ENCODE results near the gene GRM8. TPM values are rescaled to one million over a fixed set of nuclear protein-coding genes. Genes with fewer than 3 reads are reported as not detected.

Gene GRM8
- total RNA-seq, 1 experiment from 2014 or later = not detected

- Histone ChIP-seq H3K9me3 (ENCODE audit: low read length) (no peaks in the 10 kb centered on the region), H3K27me3 (ENCODE audit: low read length) (no peaks in the 10 kb centered on the region), H3K4me3 (ENCODE audit: low read length) (no peak overlapping the region), H3K9me2 (replicated peaks; ENCODE audit: low read length) (no peaks in the 10 kb centered on the region), H3F3A (ENCODE audit: low read length, unreplicated experiment) (no peaks in the 10 kb centered on the region), H2AFZ (ENCODE audit: low read length) (no peak overlapping the region), H3K27ac (ENCODE audit: low read length) (no peak overlapping the region), H3K36me3 (ENCODE audit: low read depth, low read length) (no peaks in the 10 kb centered on the region), H4K20me1 (ENCODE audit: low read length) (no peaks in the 10 kb centered on the region), H3K79me2 (ENCODE audit: low read length) (no peaks in the 10 kb centered on the region), H3K4me1 (ENCODE audit: insufficient read depth, low read length) (no peaks in the 10 kb centered on the region), H3K9ac (ENCODE audit: low read length) (no peak overlapping the region), H3K4me2 (ENCODE audit: low read length) (no peak overlapping the region)
- intact Hi-C loops (cut with micrococcal nuclease) = no loop called here
- BruUV-seq (replicated peaks) = no TSS peak
- DNase-seq = no peak
- ChIA-PET CTCF (no interaction called here), POLR2A (ENCODE audit: unreplicated experiment) (no interaction called here)
- ATAC-seq = no peak
- TF ChIP-seq EZH2phosphoT487 (IDR thresholded peaks at IDR 0.05; ENCODE audit: borderline replicate concordance, low read length) = no peak
- no peak for TF ChIP-seq CTCF (conservative IDR thresholded peaks at IDR 0.05; ENCODE audit: low read depth, low read length)
- TF ChIP-seq EZH2 (IDR thresholded peaks at IDR 0.05; ENCODE audit: low read length, unreplicated experiment) = no peak
These were observed 534.3 kb downstream of the GRM8 start for GRCh38 chr7:126718419-126718818.

- Histone ChIP-seq H3K4me1 (ENCODE audit: insufficient read depth, low read length) (no peaks in the 10 kb centered on the region), H3K4me2 (ENCODE audit: low read length) (no peak overlapping the region), H4K20me1 (ENCODE audit: low read length) (no peaks in the 10 kb centered on the region), H3K9ac (ENCODE audit: low read length) (no peak overlapping the region), H3F3A (ENCODE audit: low read length, unreplicated experiment) (no peaks in the 10 kb centered on the region), H3K4me3 (ENCODE audit: low read length) (no peak overlapping the region), H3K27ac (ENCODE audit: low read length) (no peak overlapping the region), H3K9me2 (replicated peaks; ENCODE audit: low read length) (no peaks in the 10 kb centered on the region), H3K27me3 (ENCODE audit: low read length) (no peaks in the 10 kb centered on the region), H3K9me3 (ENCODE audit: low read length) (0 out of 2 replicates have a peak, but pooled peaks cover 5% of the 10 kb centered on the region), H2AFZ (ENCODE audit: low read length) (no peak overlapping the region), H3K36me3 (ENCODE audit: low read depth, low read length) (no peaks in the 10 kb centered on the region), H3K79me2 (ENCODE audit: low read length) (no peaks in the 10 kb centered on the region)
- ATAC-seq = no peak
- CTCF ChIA-PET = no interaction called here
- TF ChIP-seq EZH2phosphoT487 (IDR thresholded peaks at IDR 0.05; ENCODE audit: borderline replicate concordance, low read length) (no peak), EZH2 (IDR thresholded peaks at IDR 0.05; ENCODE audit: low read length, unreplicated experiment) (no peak), CTCF (conservative IDR thresholded peaks at IDR 0.05; ENCODE audit: low read depth, low read length) (no peak)
- no TSS peak for BruUV-seq (replicated peaks)
- intact Hi-C loops (cut with micrococcal nuclease) = no loop called here
- DNase-seq = no peak
- POLR2A ChIA-PET (ENCODE audit: unreplicated experiment) = no interaction called here
These were observed 536.4 kb downstream of the GRM8 start for GRCh38 chr7:126716321-126716720.

GRCh38 chr7:126715076-126715475, 537.7 kb downstream of the GRM8 start:
- H3F3A ChIP-seq (ENCODE audit: low read length, unreplicated experiment) = no peaks in the 10 kb centered on the region
- BruUV-seq (replicated peaks) = no TSS peak
- intact Hi-C loops (cut with micrococcal nuclease) = no loop called here
- H3K27me3 ChIP-seq (ENCODE audit: low read length) = no peaks in the 10 kb centered on the region
- ATAC-seq (no peak), DNase-seq (no peak)
- H3K4me1 ChIP-seq (ENCODE audit: insufficient read depth, low read length) = no peaks in the 10 kb centered on the region
- 0 out of 2 replicates have a peak, but pooled peaks cover 8% of the 10 kb centered on the region for H3K9me3 ChIP-seq (ENCODE audit: low read length)
- TF ChIP-seq EZH2phosphoT487 (IDR thresholded peaks at IDR 0.05; ENCODE audit: borderline replicate concordance, low read length) = no peak
- H3K9me2 ChIP-seq (replicated peaks; ENCODE audit: low read length) = no peaks in the 10 kb centered on the region
- ChIA-PET CTCF (no interaction called here), POLR2A (ENCODE audit: unreplicated experiment) (no interaction called here)
- no peak overlapping the region for H3K9ac ChIP-seq (ENCODE audit: low read length)
- no peaks in the 10 kb centered on the region for H3K36me3 ChIP-seq (ENCODE audit: low read depth, low read length)
- no peak overlapping the region for H3K4me2 ChIP-seq (ENCODE audit: low read length)
- no peak overlapping the region for H3K27ac ChIP-seq (ENCODE audit: low read length)
- no peak overlapping the region for H2AFZ ChIP-seq (ENCODE audit: low read length)
- H4K20me1 ChIP-seq (ENCODE audit: low read length) = no peaks in the 10 kb centered on the region
- no peaks in the 10 kb centered on the region for H3K79me2 ChIP-seq (ENCODE audit: low read length)
- H3K4me3 ChIP-seq (ENCODE audit: low read length) = no peak overlapping the region

Data from PC-3 (cell line).